H1 (cell line): ENCODE results near the gene COL5A1. TPM values are rescaled to one million over a fixed set of nuclear protein-coding genes. Genes with fewer than 3 reads are reported as not detected.

Experiments used
- CTCF ChIA-PET: fragments of 300-600 bp; sonication (Branson Sonifier 250); formaldehyde crosslinking; loops from one replicate; lab custom pipeline; 2021; ENCODE audit not compliant: partially characterized antibody; lab: Charles Lee
- POLR2A ChIA-PET: fragments of 300-600 bp; sonication (Branson Sonifier 250); formaldehyde crosslinking; loops from one replicate; lab custom pipeline; 2021; ENCODE audit warnings: inconsistent platforms; ENCODE audit not compliant: partially characterized antibody; lab: Charles Lee
- DNase-seq, 2 experiments: peaks; one replicate each; pipeline versions ENCODE4 v3.0.0 to v3.0.0-alpha.2; 2010 to 2022; ENCODE audit warnings: low spot score in 2 of 2, low read depth in 1 of 2, mixed read lengths in 1 of 2
- FAIRE-seq: peaks from 2 replicates; lab custom pipeline; 2011; peaks lifted over from hg19 to GRCh38; lab: Jason Lieb, UNC
- H2AFZ ChIP-seq: 2 replicates; pipeline ENCODE4 v1.8.1; 2012; ENCODE audit warnings: low read length, inconsistent platforms
- H2AK5ac ChIP-seq: 2 replicates; pipeline ENCODE4 v1.6.1; 2013; ENCODE audit warnings: low read depth, low read length
- H2BK120ac ChIP-seq: replicated peaks from 2 replicates; pipeline ENCODE3; 2013; ENCODE audit warnings: low read depth, low read length, inconsistent platforms
- H2BK12ac ChIP-seq: 2 replicates; pipeline ENCODE4 v1.6.1; 2013; ENCODE audit warnings: low read depth, low read length
- H2BK15ac ChIP-seq: 2 replicates; pipeline ENCODE4 v1.6.1; 2013; ENCODE audit warnings: low read length
- H2BK20ac ChIP-seq: 2 replicates; pipeline ENCODE4 v1.6.1; 2013; ENCODE audit warnings: low read length
- H2BK5ac ChIP-seq: 2 replicates; pipeline ENCODE4 v1.6.1; 2013; ENCODE audit warnings: low read depth, low read length
- H3K14ac ChIP-seq: 2 replicates; pipeline ENCODE4 v1.6.1; 2013; ENCODE audit warnings: inconsistent platforms; ENCODE audit not compliant: insufficient read length
- H3K18ac ChIP-seq: 2 replicates; pipeline ENCODE4 v1.6.1; 2013; ENCODE audit warnings: low read length; ENCODE audit errors: extremely low read depth
- H3K23ac ChIP-seq: 2 replicates; pipeline ENCODE4 v1.6.1; 2013; ENCODE audit warnings: inconsistent platforms; ENCODE audit not compliant: insufficient read length
- H3K23me2 ChIP-seq: 2 replicates; pipeline ENCODE4 v1.6.1; 2013; ENCODE audit warnings: low read depth, low read length
- H3K27ac ChIP-seq: 2 replicates; pipeline ENCODE4 v1.6.1; 2011; ENCODE audit warnings: low read depth, low read length, inconsistent platforms
- H3K27me3 ChIP-seq, 4 experiments: replicated peaks in 1 of 4; 1 replicate in 1 of 4; 2 replicates in 3 of 4; pipeline versions ENCODE4 v1.6.1 to v1.8.1; 2011 to 2013; ENCODE audit warnings: low read length in 3 of 4, mild to moderate bottlenecking in 3 of 4, inconsistent platforms in 2 of 4, mixed read lengths in 2 of 4, moderate library complexity in 1 of 4; ENCODE audit not compliant: control insufficient read depth in 3 of 4, insufficient read depth in 3 of 4; ENCODE audit errors: extremely low read depth in 1 of 4
- H3K36me3 ChIP-seq, 4 experiments: 2 replicates each; pipeline versions ENCODE4 v1.6.1 to v1.8.1; 2011 to 2013; ENCODE audit warnings: mild to moderate bottlenecking in 4 of 4, low read length in 3 of 4, moderate library complexity in 2 of 4, control low read depth in 1 of 4, inconsistent platforms in 1 of 4; ENCODE audit not compliant: insufficient read depth in 4 of 4, control insufficient read depth in 2 of 4
- H3K4ac ChIP-seq: replicated peaks from 2 replicates; pipeline ENCODE3; 2013; ENCODE audit warnings: low read length, low read depth, mixed read lengths, inconsistent platforms; ENCODE audit not compliant: insufficient read length
- H3K4me1 ChIP-seq, 4 experiments: replicated peaks in 1 of 4; 1 replicate in 1 of 4; 2 replicates in 3 of 4; pipeline versions ENCODE4 v1.6.1 to v1.8.1; 2011 to 2013; ENCODE audit warnings: low read length in 3 of 4, inconsistent platforms in 2 of 4, mixed read lengths in 1 of 4; ENCODE audit not compliant: insufficient read depth in 4 of 4, control insufficient read depth in 3 of 4
- H3K4me2 ChIP-seq, 2 experiments: 2 replicates each; pipeline versions ENCODE4 v1.6.1 to v1.8.1; 2011 to 2013; ENCODE audit warnings: low read depth in 2 of 2, low read length in 2 of 2, control low read depth in 1 of 2, inconsistent platforms in 1 of 2, mild to moderate bottlenecking in 1 of 2; ENCODE audit not compliant: insufficient read depth in 1 of 2
- H3K4me3 ChIP-seq, 4 experiments: fragments of 200-600, 300-600 bp in 1 of 4; sonication (generic), shearing (Covaris generic), sonication (Bioruptor Twin) in 1 of 4; 2 replicates each; pipeline versions ENCODE4 v1.5.1 to v1.8.1; 2011 to 2016; ENCODE audit warnings: low read length in 4 of 4, low read depth in 3 of 4, control low read depth in 2 of 4, inconsistent platforms in 2 of 4, mild to moderate bottlenecking in 2 of 4, mixed read lengths in 1 of 4, moderate library complexity in 1 of 4; ENCODE audit not compliant: insufficient read depth in 2 of 4; ENCODE audit errors: extremely low read depth in 1 of 4
- H3K56ac ChIP-seq: replicated peaks from 2 replicates; pipeline ENCODE3; 2013; ENCODE audit warnings: low read depth, mild to moderate bottlenecking, mixed read lengths, low read length, inconsistent platforms; ENCODE audit not compliant: insufficient read length
- H3K79me1 ChIP-seq: 2 replicates; pipeline ENCODE4 v1.6.1; 2013; ENCODE audit warnings: low read depth, low read length, control low read depth
- H3K79me2 ChIP-seq, 2 experiments: 2 replicates each; pipeline versions ENCODE4 v1.6.1 to v1.8.1; 2012 to 2013; ENCODE audit warnings: low read length in 2 of 2, mild to moderate bottlenecking in 2 of 2, inconsistent platforms in 1 of 2; ENCODE audit not compliant: insufficient read depth in 2 of 2, control insufficient read depth in 1 of 2
- H3K9ac ChIP-seq, 4 experiments: replicated peaks in 1 of 4; 1 replicate in 1 of 4; 2 replicates in 3 of 4; pipeline versions ENCODE4 v1.6.1 to v1.8.1; 2011 to 2013; ENCODE audit warnings: low read depth in 3 of 4, low read length in 3 of 4, control low read depth in 2 of 4, mild to moderate bottlenecking in 2 of 4, moderate library complexity in 2 of 4, inconsistent platforms in 1 of 4; ENCODE audit errors: extremely low read depth in 1 of 4
- H3K9me3 ChIP-seq, 2 experiments: 2 replicates each; pipeline versions ENCODE4 v1.6.1 to v1.8.1; 2012 to 2013; ENCODE audit warnings: mild to moderate bottlenecking in 2 of 2, moderate library complexity in 2 of 2, control low read depth in 1 of 2, inconsistent platforms in 1 of 2, low read depth in 1 of 2, low read length in 1 of 2, mixed read lengths in 1 of 2; ENCODE audit not compliant: insufficient read depth in 2 of 2
- H4K20me1 ChIP-seq, 2 experiments: replicated peaks in 1 of 2; 2 replicates each; pipeline versions ENCODE3 to v1.8.1; 2011 to 2013; ENCODE audit warnings: inconsistent platforms in 2 of 2, low read length in 2 of 2, mild to moderate bottlenecking in 1 of 2; ENCODE audit not compliant: insufficient read depth in 2 of 2, control insufficient read depth in 1 of 2
- H4K5ac ChIP-seq: 2 replicates; pipeline ENCODE4 v1.6.1; 2013; ENCODE audit warnings: low read length, low read depth, mixed read lengths, inconsistent platforms; ENCODE audit not compliant: insufficient read length
- H4K8ac ChIP-seq: 2 replicates; pipeline ENCODE4 v1.8.0; 2013; ENCODE audit warnings: mild to moderate bottlenecking, moderate library complexity, low read length, inconsistent platforms; ENCODE audit not compliant: insufficient read depth; ENCODE audit errors: extremely low read depth
- H4K91ac ChIP-seq: replicated peaks from 2 replicates; pipeline ENCODE3; 2013; ENCODE audit warnings: low read length, mixed read lengths, inconsistent platforms; ENCODE audit not compliant: insufficient read length
- ASH2L ChIP-seq: fragments of 200-600, 300-600 bp; sonication (generic); IDR thresholded peaks from one replicate; pipeline ENCODE4 v1.7.1; 2017; ENCODE audit warnings: low read length
- CBX8 ChIP-seq: fragments of 300-800, 300-1000 bp; sonication (generic); IDR thresholded peaks from 2 replicates; pipeline ENCODE4 v1.7.1; 2016; ENCODE audit warnings: low read depth, low read length, borderline replicate concordance
- CEBPB ChIP-seq: IDR thresholded peaks from 2 replicates; pipeline ENCODE4 v1.6.1; 2012; ENCODE audit warnings: low read depth, low read length
- CREB1 ChIP-seq: IDR thresholded peaks from 2 replicates; pipeline ENCODE4 v1.6.1; 2012; ENCODE audit warnings: inconsistent platforms
- CTBP2 ChIP-seq: IDR thresholded peaks from 2 replicates; pipeline ENCODE4 v1.7.0; 2011; ENCODE audit warnings: borderline replicate concordance, mild to moderate bottlenecking, moderate library complexity, mixed read lengths, low read length; ENCODE audit not compliant: insufficient read depth, insufficient read length
- E2F6 ChIP-seq: IDR thresholded peaks from 2 replicates; pipeline ENCODE4 v1.6.1; 2012; ENCODE audit warnings: inconsistent platforms
- EGR1 ChIP-seq: IDR thresholded peaks from 2 replicates; pipeline ENCODE4 v1.6.1; 2011; ENCODE audit warnings: low read depth, low read length, borderline replicate concordance
- JUN ChIP-seq: IDR thresholded peaks from 2 replicates; pipeline ENCODE4 v1.6.1; 2011; ENCODE audit warnings: low read depth, mild to moderate bottlenecking, improper control_type of control experiment, low read length
- PHF8 ChIP-seq: fragments of 200-600 bp; sonication (generic); conservative IDR thresholded peaks from 2 replicates; pipeline ENCODE4 v1.7.1; 2012; ENCODE audit warnings: low read depth, mild to moderate bottlenecking, inconsistent platforms, low read length, moderate library complexity
- RFX5 ChIP-seq: IDR thresholded peaks from 2 replicates; pipeline ENCODE4 v1.6.1; 2011; ENCODE audit warnings: low read depth, low read length, improper control_type of control experiment, borderline replicate concordance
- RNF2 ChIP-seq: fragments of 200-900, 300-1000 bp; sonication (generic); IDR thresholded peaks from 2 replicates; pipeline ENCODE4 v1.7.1; 2016; ENCODE audit warnings: borderline replicate concordance, low read depth, mild to moderate bottlenecking, antibody characterized with exemption, low read length; ENCODE audit not compliant: poor library complexity, severe bottlenecking; ENCODE audit errors: missing control alignments
- RXRA ChIP-seq: IDR thresholded peaks from 2 replicates; pipeline ENCODE4 v1.6.1; 2011; ENCODE audit warnings: low read depth, mild to moderate bottlenecking, low read length, moderate library complexity; ENCODE audit not compliant: insufficient read depth
- TAF1 ChIP-seq: IDR thresholded peaks from 2 replicates; pipeline ENCODE4 v1.6.1; 2011; ENCODE audit warnings: mild to moderate bottlenecking, low read depth, low read length
- TBP ChIP-seq: IDR thresholded peaks from 2 replicates; pipeline ENCODE4 v1.6.1; 2011; ENCODE audit warnings: low read depth, low read length, improper control_type of control experiment
- WGBS, 2 experiments: shearing (Covaris generic) in 1 of 2; methylation state at CpG; one replicate each; pipeline versions ENCODE4 v1.1.6 to v1.1.7; 2013 to 2015; ENCODE audit warnings: low lambda C conversion rate in 2 of 2, mixed read lengths in 2 of 2, inconsistent platforms in 1 of 2, low coverage in 1 of 2, missing lambda C conversion rate in 1 of 2; ENCODE audit not compliant: insufficient replicate concordance in 2 of 2, insufficient coverage in 1 of 2, insufficient read length in 1 of 2; ENCODE audit errors: extremely low coverage in 1 of 2, missing lambda C conversion rate in 1 of 2; 5-methylcytosine and 5-hydroxymethylcytosine counted together
- polyA plus RNA-seq, 7 experiments: library from polyadenylated mRNA; depleted of rRNA in 3 of 7; stranded (reverse) in 5 of 7; unstranded in 2 of 7; fragments of >200 nt in 5 of 7; fragments of 200-250 nt in 2 of 7; gene quantifications; 1 replicate in 5 of 7; 2 replicates in 1 of 7; 4 replicates in 1 of 7; pipeline versions ENCODE4 v1.2.1 to v1.2.3, GENCODE V29; 2011 to 2013; ENCODE audit warnings: missing spikeins in 2 of 7, mixed read lengths in 2 of 7
- total RNA-seq: library from RNA; stranded (reverse); fragmentation: NEBNext Ultra II Directional; extraction: Animal tissue kit (Norgen Biotek cat#: 25700); gene quantifications from 2 replicates; pipeline ENCODE4 v1.2.1, GENCODE V29; 2021

The COL5A1 gene
- total and polyA plus RNA-seq, 2 of the 8 experiments (the other 6 are each of a cell fraction or from before 2014, with no cell fraction given), result 3.8 to 12.0 TPM

- no peak for FAIRE-seq
- Histone ChIP-seq H3K9me3 (peaks cover 18 to 31% of the 10 kb centered on the region in 2 experiments), H4K5ac (no peak overlapping the region), H2AK5ac (peak overlapping the region; percentile 86; the same call in 1 of the 2 replicates), H4K8ac (no peak overlapping the region), H3K18ac (peak overlapping the region; percentile 60; the same call in 1 of the 2 replicates), H2AFZ (no peak overlapping the region), H3K14ac (no peak overlapping the region), H3K4ac (peak overlapping the region; percentile 69), H2BK5ac (0 out of 2 replicates have a peak overlapping the region, but pooled peaks have one; percentile 52), H4K91ac (peak overlapping the region; percentile 85), H3K79me1 (no peaks in the 10 kb centered on the region), H2BK15ac (no peak overlapping the region), H3K56ac (peak overlapping the region; percentile 82), H2BK120ac (no peak overlapping the region), H3K23me2 (peaks cover 8% of the 10 kb centered on the region; the same call in 1 of the 2 replicates), H3K4me2 (no peak overlapping the region), H2BK20ac (no peak overlapping the region), H3K27me3 (no peaks in the 10 kb centered on the region), H3K23ac (no peak overlapping the region), H2BK12ac (peak overlapping the region; percentile 50; the same call in 1 of the 2 replicates), H3K27ac (no peak overlapping the region), H3K9ac (no peak overlapping the region), H3K4me3 (no peak overlapping the region), H3K4me1 (no peaks in the 10 kb centered on the region), H3K79me2 (no peaks in the 10 kb centered on the region), H4K20me1 (peaks cover 0 to 4% of the 10 kb centered on the region in 2 experiments), H3K36me3 (no peaks in the 10 kb centered on the region; a peak in 1 of 8 replicates)
- WGBS, 2 experiments, result 88% methylated on average over 3 of the region's 3 CpGs; no CpG with 5 or more reads in 1 of the 2 experiments
- POLR2A ChIA-PET, result no interaction called here
- no peak for DNase-seq
- CTCF ChIA-PET, result no interaction called here
- TF ChIP-seq ASH2L, result no peak
- no peak for TF ChIP-seq CREB1
- TF ChIP-seq RXRA, result no peak
- no peak for TF ChIP-seq PHF8
- TF ChIP-seq E2F6, result no peak
- TF ChIP-seq TBP, result no peak
- no peak for TF ChIP-seq EGR1
- TF ChIP-seq CTBP2, result no peak
- no peak for TF ChIP-seq RNF2
- no peak for TF ChIP-seq TAF1
- no peak for TF ChIP-seq RFX5
- TF ChIP-seq JUN, result no peak
- no peak for TF ChIP-seq CBX8
- TF ChIP-seq CEBPB, result no peak
These were observed 205.5 kb downstream of the COL5A1 start for GRCh38 chr9:134847138-134847537.
